Karpas-422 (cell line): ENCODE data around the gene SMARCC2. TPM values are rescaled to one million over a fixed set of nuclear protein-coding genes. Genes with fewer than 3 reads are reported as not detected.

Source experiments
- DNase-seq: peaks from one replicate; pipeline ENCODE4 v3.0.0-alpha.2; 2015
- H2AFZ ChIP-seq: fragments of 200-600 bp; sonication (generic); 2 replicates; pipeline ENCODE4 v1.6.1; 2014; ENCODE audit warnings: antibody characterized with exemption, low read length, mixed read lengths
- H3K27ac ChIP-seq: fragments of 200-600 bp; sonication (generic); 2 replicates; pipeline ENCODE4 v1.5.1; 2014; ENCODE audit warnings: mild to moderate bottlenecking, low read length, moderate library complexity
- H3K27me3 ChIP-seq: fragments of 200-600 bp; sonication (generic); 2 replicates; pipeline ENCODE4 v1.6.1; 2014; ENCODE audit warnings: low read length, mixed read lengths
- H3K36me3 ChIP-seq: fragments of 200-600 bp; sonication (generic); 2 replicates; pipeline ENCODE4 v1.6.1; 2014; ENCODE audit warnings: low read length, mixed read lengths; ENCODE audit not compliant: insufficient read depth
- H3K4me1 ChIP-seq: fragments of 200-600 bp; sonication (generic); 2 replicates; pipeline ENCODE4 v1.6.1; 2014; ENCODE audit warnings: mild to moderate bottlenecking, low read length, mixed read lengths
- H3K4me2 ChIP-seq: fragments of 200-600 bp; sonication (generic); 2 replicates; pipeline ENCODE4 v1.6.1; 2014; ENCODE audit warnings: low read length, low read depth, mild to moderate bottlenecking; ENCODE audit not compliant: poor library complexity, severe bottlenecking
- H3K4me3 ChIP-seq: fragments of 200-600 bp; sonication (generic); 2 replicates; pipeline ENCODE4 v1.5.1; 2014; ENCODE audit warnings: mild to moderate bottlenecking, antibody characterized with exemption, low read length, mixed read lengths
- H3K79me2 ChIP-seq: fragments of 200-600 bp; sonication (generic); 2 replicates; pipeline ENCODE4 v1.6.1; 2014; ENCODE audit warnings: mild to moderate bottlenecking, low read length, mixed read lengths
- H3K9ac ChIP-seq: fragments of 200-600 bp; sonication (generic); 2 replicates; pipeline ENCODE4 v1.6.0; 2014; ENCODE audit warnings: low read length
- H3K9me2 ChIP-seq: fragments of 200-600 bp; sonication (generic), shearing (Covaris generic); replicated peaks from 2 replicates; pipeline ENCODE4 v1.6.0; 2014; ENCODE audit warnings: mild to moderate bottlenecking, low read length, moderate library complexity; ENCODE audit not compliant: insufficient read depth
- H3K9me3 ChIP-seq: fragments of 300-700, 200-600 bp; sonication (generic); 2 replicates; pipeline ENCODE4 v1.6.1; 2014; ENCODE audit warnings: low read length, mixed read lengths
- H4K20me1 ChIP-seq: fragments of 200-600 bp; sonication (generic); 2 replicates; pipeline ENCODE4 v1.6.1; 2014; ENCODE audit warnings: mild to moderate bottlenecking, antibody characterized with exemption, low read length, low read depth; ENCODE audit not compliant: insufficient read depth
- total RNA-seq: library from RNA; depleted of rRNA; stranded (reverse); fragments of >200 nt; shearing (Covaris generic); gene quantifications from 2 replicates; pipeline ENCODE4 v1.2.3, GENCODE V29; 2014; ENCODE audit warnings: low replicate concordance

SMARCC2 gene
- total RNA-seq, 1 experiment from 2014 or later: 26.2 TPM

GRCh38 chr12:56192582-56192981, 3.3 kb upstream of the SMARCC2 start:
- H3K4me3 ChIP-seq: no peak overlapping the region
- peaks cover 23% of the 10 kb centered on the region for H3K79me2 ChIP-seq
- H3K27me3 ChIP-seq: no peaks in the 10 kb centered on the region
- H4K20me1 ChIP-seq: no peaks in the 10 kb centered on the region
- peaks cover 37% of the 10 kb centered on the region for H3K4me1 ChIP-seq
- 0 out of 2 replicates have a peak overlapping the region, but pooled peaks have one; percentile 15 for H3K9ac ChIP-seq
- H2AFZ ChIP-seq: peak overlapping the region; percentile 82
- H3K9me2 ChIP-seq: no peaks in the 10 kb centered on the region
- no peaks in the 10 kb centered on the region for H3K9me3 ChIP-seq
- no peaks in the 10 kb centered on the region; the same call in 1 of the 2 replicates for H3K36me3 ChIP-seq
- peak overlapping the region; percentile 10 for H3K4me2 ChIP-seq
- H3K27ac ChIP-seq: peak overlapping the region; percentile 52
- DNase-seq: no peak

DNA sequence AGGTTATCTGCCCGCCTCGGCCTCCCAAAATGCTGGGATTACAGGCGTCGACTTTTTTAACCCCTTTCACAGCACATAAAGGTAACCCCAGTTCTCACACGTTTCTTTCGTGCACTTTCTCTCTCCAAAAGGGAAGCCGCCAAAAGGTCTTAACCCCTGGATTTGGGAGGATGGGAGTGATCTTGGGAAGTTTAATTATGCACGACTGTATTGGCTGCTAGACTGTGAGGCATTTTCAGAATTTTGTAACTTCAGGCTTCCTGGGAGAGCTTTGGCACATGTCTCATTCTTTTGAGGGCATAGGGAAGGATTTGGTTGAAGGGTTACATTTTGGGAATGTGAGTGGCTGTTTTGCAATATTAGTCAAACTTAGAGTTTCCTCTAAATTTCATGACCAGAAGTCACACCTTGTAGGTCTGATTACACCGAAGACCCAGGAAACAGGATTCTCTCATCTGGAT, 1.4 kb upstream of the SMARCC2 start:
- no peaks in the 10 kb centered on the region for H3K9me3 ChIP-seq
- no peaks in the 10 kb centered on the region for H3K9me2 ChIP-seq
- no peaks in the 10 kb centered on the region for H3K27me3 ChIP-seq
- no peak for DNase-seq
- H3K4me3 ChIP-seq: peak overlapping the region; percentile 75
- H3K27ac ChIP-seq: peak overlapping the region; percentile 66
- H2AFZ ChIP-seq: peak overlapping the region; percentile 89; the same call in 1 of the 2 replicates
- peaks cover 43% of the 10 kb centered on the region for H3K4me1 ChIP-seq
- peaks cover 15% of the 10 kb centered on the region for H3K36me3 ChIP-seq
- H3K9ac ChIP-seq: peak overlapping the region; percentile 80
- peak overlapping the region; percentile 90 for H3K4me2 ChIP-seq
- peaks cover 40% of the 10 kb centered on the region for H3K79me2 ChIP-seq
- no peaks in the 10 kb centered on the region for H4K20me1 ChIP-seq

GRCh38 chr12:56189918-56190694, 823 bp upstream of the SMARCC2 start:
- no peaks in the 10 kb centered on the region for H3K9me3 ChIP-seq
- peaks cover 18% of the 10 kb centered on the region for H3K36me3 ChIP-seq
- H2AFZ ChIP-seq: peak overlapping the region; percentile 89; the same call in 1 of the 2 replicates
- peak; percentile 96 for DNase-seq
- H3K27ac ChIP-seq: peak overlapping the region; percentile 66
- H3K79me2 ChIP-seq: peaks cover 42% of the 10 kb centered on the region
- H3K4me3 ChIP-seq: peak overlapping the region; percentile 75
- H3K9ac ChIP-seq: peak overlapping the region; percentile 80
- peak overlapping the region; percentile 90 for H3K4me2 ChIP-seq
- no peaks in the 10 kb centered on the region for H3K27me3 ChIP-seq
- no peaks in the 10 kb centered on the region for H4K20me1 ChIP-seq
- peaks cover 43% of the 10 kb centered on the region for H3K4me1 ChIP-seq
- H3K9me2 ChIP-seq: no peaks in the 10 kb centered on the region

DNA sequence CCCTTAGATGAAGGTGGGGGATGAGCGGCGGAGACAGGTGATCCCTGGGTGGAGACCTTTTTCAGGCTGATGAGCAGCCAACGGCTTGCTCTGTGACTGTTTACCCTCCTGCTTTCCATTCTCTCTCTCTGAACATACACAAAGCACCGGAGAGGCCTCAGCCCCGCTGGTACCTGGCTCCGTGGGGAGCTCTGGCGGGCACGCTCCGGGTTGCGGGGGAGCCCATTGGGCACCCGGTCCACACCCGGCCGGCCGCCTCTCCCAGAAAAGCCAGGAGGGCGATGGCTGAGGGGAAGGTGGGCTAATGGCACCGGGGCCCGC, 545 bp downstream of the SMARCC2 start:
- H3K9ac ChIP-seq: peak overlapping the region; percentile 94
- H3K9me2 ChIP-seq: no peaks in the 10 kb centered on the region

DNA sequence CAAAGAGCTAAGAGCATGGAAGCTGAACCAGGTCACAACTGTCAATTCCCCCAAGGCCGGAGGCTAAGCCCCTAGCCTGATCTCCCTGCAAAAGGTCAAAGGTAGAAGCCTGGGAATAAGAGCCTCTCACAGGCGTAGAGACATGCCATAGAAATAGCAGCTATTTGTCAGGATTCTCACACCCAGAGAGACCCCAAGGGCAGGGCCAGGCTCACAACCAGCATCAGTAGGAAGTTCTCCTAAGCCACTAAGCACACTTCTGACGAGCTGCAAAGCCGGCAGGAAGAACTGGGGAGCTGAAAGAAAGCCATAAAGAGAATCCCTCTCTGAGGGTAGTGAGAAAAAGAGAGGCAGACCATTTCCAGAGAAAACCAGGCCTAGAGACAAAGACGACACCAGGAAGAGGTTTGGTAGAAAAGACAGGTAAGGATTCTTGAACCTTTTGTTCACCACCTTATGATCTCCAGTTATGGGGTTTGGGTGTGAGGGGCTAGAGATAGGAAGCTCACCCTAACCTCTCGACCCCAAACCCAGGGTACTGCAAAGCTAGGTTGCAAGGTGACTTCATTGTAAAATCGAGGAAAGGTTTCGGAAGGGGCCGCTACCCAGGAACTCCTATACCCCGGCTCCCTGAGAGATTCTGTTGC, 1.0 kb downstream of the SMARCC2 start:
- no peak for DNase-seq
- Histone ChIP-seq H3K9me3 (no peaks in the 10 kb centered on the region), H2AFZ (no peak overlapping the region; the same call in 1 of the 2 replicates), H3K79me2 (peaks cover 51% of the 10 kb centered on the region), H3K4me1 (peaks cover 35% of the 10 kb centered on the region), H3K36me3 (peaks cover 34% of the 10 kb centered on the region), H4K20me1 (no peaks in the 10 kb centered on the region), H3K9ac (peak overlapping the region; percentile 94), H3K4me2 (peak overlapping the region; percentile 95), H3K27me3 (no peaks in the 10 kb centered on the region), H3K4me3 (peak overlapping the region; percentile 97), H3K27ac (peak overlapping the region; percentile 65), H3K9me2 (no peaks in the 10 kb centered on the region)

More for the DNA sequence above, 545 bp downstream of the SMARCC2 start:
- peak overlapping the region; percentile 97 for H3K4me3 ChIP-seq
- peaks cover 38% of the 10 kb centered on the region for H3K4me1 ChIP-seq
- peaks cover 30% of the 10 kb centered on the region for H3K36me3 ChIP-seq
- H3K27ac ChIP-seq: peak overlapping the region; percentile 65
- DNase-seq: peak; percentile 59
- H3K9me3 ChIP-seq: no peaks in the 10 kb centered on the region
- no peak overlapping the region; the same call in 1 of the 2 replicates for H2AFZ ChIP-seq
- H3K79me2 ChIP-seq: peaks cover 47% of the 10 kb centered on the region
- no peaks in the 10 kb centered on the region for H4K20me1 ChIP-seq
- H3K27me3 ChIP-seq: no peaks in the 10 kb centered on the region
- H3K4me2 ChIP-seq: peak overlapping the region; percentile 95

GRCh38 chr12:56186957-56187356, 2.3 kb downstream of the SMARCC2 start:
- DNase-seq: no peak
- no peak overlapping the region for H3K9ac ChIP-seq
- H3K4me3 ChIP-seq: no peak overlapping the region
- H3K4me2 ChIP-seq: peak overlapping the region; percentile 95
- peaks cover 39% of the 10 kb centered on the region for H3K36me3 ChIP-seq
- no peaks in the 10 kb centered on the region for H3K9me2 ChIP-seq
- H4K20me1 ChIP-seq: no peaks in the 10 kb centered on the region
- peaks cover 51% of the 10 kb centered on the region for H3K79me2 ChIP-seq
- no peak overlapping the region for H2AFZ ChIP-seq
- H3K4me1 ChIP-seq: peaks cover 26% of the 10 kb centered on the region
- no peaks in the 10 kb centered on the region for H3K9me3 ChIP-seq
- H3K27me3 ChIP-seq: no peaks in the 10 kb centered on the region
- no peak overlapping the region for H3K27ac ChIP-seq

- Histone ChIP-seq H2AFZ (no peak overlapping the region), H3K9ac (no peak overlapping the region), H3K4me2 (no peak overlapping the region), H3K4me3 (no peak overlapping the region), H3K79me2 (no peaks in the 10 kb centered on the region), H3K9me3 (no peaks in the 10 kb centered on the region), H3K36me3 (peaks cover 56% of the 10 kb centered on the region), H3K4me1 (no peaks in the 10 kb centered on the region), H3K27ac (no peak overlapping the region), H3K27me3 (no peaks in the 10 kb centered on the region), H4K20me1 (no peaks in the 10 kb centered on the region), H3K9me2 (no peaks in the 10 kb centered on the region)
- no peak for DNase-seq
These were observed 10.9 kb downstream of the SMARCC2 start for GRCh38 chr12:56178347-56178746.

- no peaks in the 10 kb centered on the region for H3K9me2 ChIP-seq
- no peak overlapping the region for H3K4me2 ChIP-seq
- H3K4me1 ChIP-seq: no peaks in the 10 kb centered on the region
- no peak overlapping the region for H3K27ac ChIP-seq
- H2AFZ ChIP-seq: no peak overlapping the region
- H3K36me3 ChIP-seq: peaks cover 44% of the 10 kb centered on the region
- no peaks in the 10 kb centered on the region for H3K27me3 ChIP-seq
- H3K79me2 ChIP-seq: no peaks in the 10 kb centered on the region
- no peak overlapping the region for H3K4me3 ChIP-seq
- no peak for DNase-seq
- no peaks in the 10 kb centered on the region for H4K20me1 ChIP-seq
- no peak overlapping the region for H3K9ac ChIP-seq
- no peaks in the 10 kb centered on the region for H3K9me3 ChIP-seq
These were observed 16.4 kb downstream of the SMARCC2 start for GRCh38 chr12:56172839-56173238.
